ENCODE measurements around the gene MED13L.

GRCh38 chr12:116304621-116305020 is 27.1 kb upstream of the MED13L start:
- TF ChIP-seq CTCF (optimal IDR thresholded peaks at IDR 0.05 in 1 of 3, IDR thresholded peaks at IDR 0.05 in 1 of 3, conservative IDR thresholded peaks at IDR 0.05 in 1 of 3; ENCODE audit: extremely low read depth in 1 of 3, insufficient read depth in 2 of 3, low read length in 3 of 3): no peak
- TF ChIP-seq EZH2 (IDR thresholded peaks at IDR 0.05; ENCODE audit: low read length): no peak

Measured in keratinocyte (primary cell).